Mammary epithelial cell (primary cell): Measurements from ENCODE around the gene GDPGP1.

Experiments used
- EZH2 ChIP-seq: IDR thresholded peaks from 2 replicates; pipeline ENCODE4 v1.6.1; 2012; ENCODE audit warnings: low read length, inconsistent platforms, borderline replicate concordance
- TF ChIP-seq, protein P1 (sequence below), 2 donors: IDR thresholded peaks in 1 of 2; conservative IDR thresholded peaks in 1 of 2; 2 replicates each; pipeline ENCODE4 v1.5.1; 2011 to 2012; ENCODE audit warnings: inconsistent platforms in 2 of 2, low read length in 2 of 2, mild to moderate bottlenecking in 2 of 2, control low read depth in 1 of 2, low read depth in 1 of 2; ENCODE audit not compliant: insufficient read depth in 1 of 2; ENCODE audit errors: extremely low read depth in 1 of 2

DNA sequence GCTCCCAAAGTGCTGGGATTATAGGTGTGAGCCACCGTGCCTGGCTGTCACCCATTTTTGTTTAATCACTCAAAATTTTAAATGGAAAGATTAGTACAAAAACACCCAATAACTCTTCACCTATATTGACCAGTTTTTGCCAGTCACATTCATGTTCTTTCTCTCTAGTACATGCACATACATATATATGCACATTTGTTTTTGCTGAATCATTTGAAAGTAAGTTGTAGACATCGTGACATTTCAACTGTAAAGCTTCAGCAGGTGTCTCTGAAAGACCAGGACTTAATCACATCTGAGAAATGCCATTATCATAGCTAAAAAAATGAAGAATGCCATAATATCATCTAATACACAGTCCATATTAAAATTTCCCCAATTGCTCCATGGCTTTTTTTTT is 39.4 kb upstream of the GDPGP1 start:
- TF ChIP-seq, protein P1, sequence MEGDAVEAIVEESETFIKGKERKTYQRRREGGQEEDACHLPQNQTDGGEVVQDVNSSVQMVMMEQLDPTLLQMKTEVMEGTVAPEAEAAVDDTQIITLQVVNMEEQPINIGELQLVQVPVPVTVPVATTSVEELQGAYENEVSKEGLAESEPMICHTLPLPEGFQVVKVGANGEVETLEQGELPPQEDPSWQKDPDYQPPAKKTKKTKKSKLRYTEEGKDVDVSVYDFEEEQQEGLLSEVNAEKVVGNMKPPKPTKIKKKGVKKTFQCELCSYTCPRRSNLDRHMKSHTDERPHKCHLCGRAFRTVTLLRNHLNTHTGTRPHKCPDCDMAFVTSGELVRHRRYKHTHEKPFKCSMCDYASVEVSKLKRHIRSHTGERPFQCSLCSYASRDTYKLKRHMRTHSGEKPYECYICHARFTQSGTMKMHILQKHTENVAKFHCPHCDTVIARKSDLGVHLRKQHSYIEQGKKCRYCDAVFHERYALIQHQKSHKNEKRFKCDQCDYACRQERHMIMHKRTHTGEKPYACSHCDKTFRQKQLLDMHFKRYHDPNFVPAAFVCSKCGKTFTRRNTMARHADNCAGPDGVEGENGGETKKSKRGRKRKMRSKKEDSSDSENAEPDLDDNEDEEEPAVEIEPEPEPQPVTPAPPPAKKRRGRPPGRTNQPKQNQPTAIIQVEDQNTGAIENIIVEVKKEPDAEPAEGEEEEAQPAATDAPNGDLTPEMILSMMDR (conservative IDR thresholded peaks at IDR 0.05 in 1 of 2, IDR thresholded peaks at IDR 0.05 in 1 of 2; ENCODE audit: extremely low read depth in 1 of 2, insufficient read depth in 1 of 2, low read depth in 1 of 2, low read length in 2 of 2) = no peak
- TF ChIP-seq EZH2 = no peak
